Prostate gland (tissue), 2 donors: ENCODE measurements around the gene MYCBPAP.

Experiments used
- POLR2A ChIP-seq: fragments of 450-650 bp; IDR thresholded peaks from one replicate; pipeline ENCODE4 v1.6.1; 2016; ENCODE audit warnings: antibody characterized with exemption, mild to moderate bottlenecking
- POLR2AphosphoS5 ChIP-seq: sonication (generic); formaldehyde crosslinking; IDR thresholded peaks from one replicate; pipeline ENCODE4 v1.6.1; 2017; ENCODE audit warnings: antibody characterized with exemption
- TF ChIP-seq, protein P1 (sequence below), 4 experiments: fragments of 200-600 bp in 2 of 4; fragments of 450-650 bp in 2 of 4; sonication (generic) in 2 of 4; IDR thresholded peaks; 1 replicate in 3 of 4; 2 replicates in 1 of 4; pipeline ENCODE4 v1.5.1; 2016 to 2019; ENCODE audit warnings: antibody characterized with exemption in 4 of 4, mild to moderate bottlenecking in 2 of 4, moderate library complexity in 2 of 4

DNA sequence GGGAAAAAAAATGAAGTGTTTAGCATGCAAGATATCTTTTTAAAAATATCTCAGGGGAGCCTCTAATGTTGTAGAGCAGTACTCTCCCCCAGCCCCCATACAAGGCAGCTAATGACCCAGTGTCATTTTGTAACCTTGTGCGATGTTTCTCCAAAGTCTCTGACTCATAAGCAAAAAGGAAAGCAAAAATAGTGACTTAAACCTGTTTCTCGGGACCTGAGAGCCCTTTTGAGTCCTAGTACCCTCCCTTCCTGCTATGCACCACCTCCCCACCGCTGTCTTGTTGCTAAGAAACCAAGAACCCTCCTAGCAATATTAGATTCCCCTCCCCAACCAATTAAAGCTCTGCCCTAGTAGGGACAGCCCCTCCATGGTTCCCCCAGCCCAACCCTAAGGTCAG is 2.8 kb downstream of the MYCBPAP start:
- TF ChIP-seq, protein P1, sequence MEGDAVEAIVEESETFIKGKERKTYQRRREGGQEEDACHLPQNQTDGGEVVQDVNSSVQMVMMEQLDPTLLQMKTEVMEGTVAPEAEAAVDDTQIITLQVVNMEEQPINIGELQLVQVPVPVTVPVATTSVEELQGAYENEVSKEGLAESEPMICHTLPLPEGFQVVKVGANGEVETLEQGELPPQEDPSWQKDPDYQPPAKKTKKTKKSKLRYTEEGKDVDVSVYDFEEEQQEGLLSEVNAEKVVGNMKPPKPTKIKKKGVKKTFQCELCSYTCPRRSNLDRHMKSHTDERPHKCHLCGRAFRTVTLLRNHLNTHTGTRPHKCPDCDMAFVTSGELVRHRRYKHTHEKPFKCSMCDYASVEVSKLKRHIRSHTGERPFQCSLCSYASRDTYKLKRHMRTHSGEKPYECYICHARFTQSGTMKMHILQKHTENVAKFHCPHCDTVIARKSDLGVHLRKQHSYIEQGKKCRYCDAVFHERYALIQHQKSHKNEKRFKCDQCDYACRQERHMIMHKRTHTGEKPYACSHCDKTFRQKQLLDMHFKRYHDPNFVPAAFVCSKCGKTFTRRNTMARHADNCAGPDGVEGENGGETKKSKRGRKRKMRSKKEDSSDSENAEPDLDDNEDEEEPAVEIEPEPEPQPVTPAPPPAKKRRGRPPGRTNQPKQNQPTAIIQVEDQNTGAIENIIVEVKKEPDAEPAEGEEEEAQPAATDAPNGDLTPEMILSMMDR (IDR thresholded peaks at IDR 0.05): no peak
- TF ChIP-seq POLR2AphosphoS5: no peak
- no peak for TF ChIP-seq POLR2A
